Endothelial cell of umbilical vein (primary cell): ENCODE results near the gene FBXO3. TPM values are rescaled to one million over a fixed set of nuclear protein-coding genes. Genes with fewer than 3 reads are reported as not detected.

Source experiments
- BruUV-seq: library from RNA; stranded (reverse); fragments of 400-500 nt; replicated peaks from 2 replicates; lab custom pipeline; 2021; lab: Mats Ljungman, UMichigan
- CTCF ChIA-PET: fragments of 300-600, 350-600 bp; sonication (Branson Sonifier 250); formaldehyde crosslinking; loops from one replicate; lab custom pipeline; 2021; ENCODE audit warnings: antibody characterized with exemption, inconsistent platforms; lab: Charles Lee
- POLR2A ChIA-PET: fragments of 300-600, 350-600 bp; sonication (Branson Sonifier 250); formaldehyde crosslinking; loops from one replicate; lab custom pipeline; 2021; ENCODE audit warnings: antibody characterized with exemption, inconsistent platforms; lab: Charles Lee
- DNase-seq: peaks from one replicate; pipeline ENCODE4 v3.0.0-alpha.2; 2011; ENCODE audit warnings: low read depth, low spot score
- FAIRE-seq: peaks from 2 replicates; lab custom pipeline; 2011; peaks lifted over from hg19 to GRCh38; lab: Jason Lieb, UNC
- H2AFZ ChIP-seq: 2 replicates; pipeline ENCODE4 v1.6.0; 2012; ENCODE audit warnings: low read depth, low read length, control low read depth, inconsistent platforms
- H3K27ac ChIP-seq: 2 replicates; pipeline ENCODE4 v1.5.1; 2011; ENCODE audit warnings: low read depth, mild to moderate bottlenecking, control low read depth, low read length, moderate library complexity; ENCODE audit not compliant: insufficient read depth
- H3K27me3 ChIP-seq, 2 experiments: 2 replicates each; pipeline versions ENCODE4 v1.6.0 to v1.6.1; 2011; ENCODE audit warnings: low read length in 2 of 2, mixed read lengths in 1 of 2; ENCODE audit not compliant: control insufficient read depth in 2 of 2, insufficient read depth in 2 of 2
- H3K36me3 ChIP-seq, 2 experiments: 2 replicates in 1 of 2; 3 replicates in 1 of 2; pipeline ENCODE4 v1.5.1; 2011; ENCODE audit warnings: low read length in 2 of 2, mild to moderate bottlenecking in 1 of 2, moderate library complexity in 1 of 2; ENCODE audit not compliant: control insufficient read depth in 2 of 2, insufficient read depth in 2 of 2; ENCODE audit errors: extremely low read depth in 1 of 2
- H3K4me1 ChIP-seq: 3 replicates; pipeline ENCODE4 v1.5.1; 2011; ENCODE audit warnings: mild to moderate bottlenecking, low read length; ENCODE audit not compliant: control insufficient read depth, insufficient read depth; ENCODE audit errors: extremely low read depth
- H3K4me2 ChIP-seq: 2 replicates; pipeline ENCODE4 v1.6.1; 2011; ENCODE audit warnings: low read length, control low read depth, mixed read lengths; ENCODE audit not compliant: insufficient read depth
- H3K4me3 ChIP-seq, 3 experiments: fragments of 200-600 bp in 1 of 3; sonication (generic), shearing (Covaris generic) in 1 of 3; replicated peaks in 1 of 3; 2 replicates each; pipeline ENCODE4 v1.5.1; 2011 to 2016; ENCODE audit warnings: control low read depth in 3 of 3, low read length in 3 of 3, mild to moderate bottlenecking in 2 of 3, inconsistent platforms in 1 of 3, low read depth in 1 of 3, moderate library complexity in 1 of 3; ENCODE audit not compliant: insufficient read depth in 1 of 3
- H3K79me2 ChIP-seq: 2 replicates; pipeline ENCODE4 v1.6.0; 2012; ENCODE audit warnings: low read length, inconsistent platforms; ENCODE audit not compliant: control insufficient read depth, insufficient read depth
- H3K9ac ChIP-seq: replicated peaks from 2 replicates; pipeline ENCODE3; 2011; ENCODE audit warnings: low read length, control low read depth; ENCODE audit not compliant: insufficient read depth; ENCODE audit errors: extremely low read depth
- H3K9me1 ChIP-seq: replicated peaks from 3 replicates; pipeline ENCODE4 v1.6.0; 2011; ENCODE audit warnings: mild to moderate bottlenecking, low read length; ENCODE audit not compliant: control insufficient read depth, insufficient read depth; ENCODE audit errors: extremely low read depth
- H3K9me3 ChIP-seq: replicated peaks from 2 replicates; pipeline ENCODE4 v1.5.1; 2012; ENCODE audit warnings: low read length, inconsistent platforms; ENCODE audit not compliant: control insufficient read depth, insufficient read depth
- H4K20me1 ChIP-seq: replicated peaks from 2 replicates; pipeline ENCODE3; 2011; ENCODE audit warnings: mild to moderate bottlenecking, low read length; ENCODE audit not compliant: control insufficient read depth, insufficient read depth; ENCODE audit errors: extremely low read depth
- CTCF ChIP-seq, 2 donors: IDR thresholded peaks; 1 replicate in 1 of 2; 2 replicates in 1 of 2; pipeline ENCODE4 v1.5.1; 2011; ENCODE audit warnings: low read length in 2 of 2, mild to moderate bottlenecking in 2 of 2, moderate library complexity in 2 of 2, control low read depth in 1 of 2, inconsistent platforms in 1 of 2, low read depth in 1 of 2; ENCODE audit not compliant: insufficient read depth in 1 of 2; ENCODE audit errors: extremely low read depth in 1 of 2
- EZH2 ChIP-seq: IDR thresholded peaks from 2 replicates; pipeline ENCODE4 v1.6.1; 2012; ENCODE audit warnings: borderline replicate concordance, low read depth, mild to moderate bottlenecking, moderate library complexity, low read length, inconsistent platforms; ENCODE audit not compliant: severe bottlenecking
- FOS ChIP-seq: IDR thresholded peaks from 2 replicates; pipeline ENCODE4 v1.6.1; 2011; ENCODE audit warnings: mild to moderate bottlenecking, low read length, moderate library complexity, borderline replicate concordance; ENCODE audit not compliant: insufficient read depth
- GATA2 ChIP-seq: IDR thresholded peaks from 2 replicates; pipeline ENCODE4 v1.7.0; 2011; ENCODE audit warnings: low read depth, mild to moderate bottlenecking, moderate library complexity, mixed read lengths, low read length; ENCODE audit not compliant: insufficient read length, insufficient read depth
- JUN ChIP-seq: IDR thresholded peaks from 2 replicates; pipeline ENCODE4 v1.6.1; 2011; ENCODE audit warnings: borderline replicate concordance, low read depth; ENCODE audit not compliant: insufficient read length, insufficient read depth
- MYC ChIP-seq: IDR thresholded peaks from one replicate; pipeline ENCODE4 v1.6.1; 2011; ENCODE audit warnings: mild to moderate bottlenecking, low read depth, low read length
- POLR2A ChIP-seq: IDR thresholded peaks from 2 replicates; pipeline ENCODE4 v1.6.1; 2012; ENCODE audit warnings: low read depth, mild to moderate bottlenecking, control low read depth, low read length
- POLR2AphosphoS5 ChIP-seq: IDR thresholded peaks from 2 replicates; pipeline ENCODE4 v1.6.1; 2012; ENCODE audit warnings: low read depth, mild to moderate bottlenecking, control low read depth, low read length, moderate library complexity; ENCODE audit not compliant: insufficient read depth
- dilution Hi-C: fragments of 300-500 bp; cut with MboI; formaldehyde crosslinking; loops from one replicate; pipeline ENCODE4 v1.15.0; 2019; ENCODE audit warnings: low sequenced_read_pairs; ENCODE audit not compliant: extremely low pct_ligation_motif_present
- intact Hi-C: fragments of 100-400 bp; cut with micrococcal nuclease; formaldehyde crosslinking; loops from one replicate; pipeline ENCODE4 v1.10.0; 2022
- polyA plus RNA-seq, 4 experiments: library from polyadenylated mRNA; depleted of rRNA in 3 of 4; stranded (reverse) in 3 of 4; unstranded in 1 of 4; fragments of >200 nt; gene quantifications; 2 replicates each; pipeline versions ENCODE4 v1.2.1 to v1.2.3, GENCODE V29; 2011 to 2012; ENCODE audit warnings: missing spikeins in 1 of 4
- total RNA-seq: library from RNA; stranded (reverse); gene quantifications from 2 replicates; pipeline ENCODE4 v1.2.3, GENCODE V29; 2021
- TF ChIP-seq, protein P1 (sequence below): IDR thresholded peaks from 2 replicates; pipeline ENCODE4 v1.6.1; 2011; ENCODE audit not compliant: insufficient read depth, insufficient read length

FBXO3 gene
- total and polyA plus RNA-seq, 2 donors (not counting 3 experiments of a cell fraction or from before 2014, with no cell fraction given): 18.0 to 23.1 TPM

GRCh38 chr11:33779849-33780528 is 5.7 kb upstream of the FBXO3 start:
- no peak overlapping the region for H3K4me3 ChIP-seq
- no peaks in the 10 kb centered on the region for H3K9me1 ChIP-seq
- no peak overlapping the region for H3K4me2 ChIP-seq
- peaks cover 2% of the 10 kb centered on the region for H3K4me1 ChIP-seq
- BruUV-seq: no TSS peak
- no peak overlapping the region for H3K27ac ChIP-seq
- H3K79me2 ChIP-seq: no peaks in the 10 kb centered on the region
- no peaks in the 10 kb centered on the region for H4K20me1 ChIP-seq
- POLR2A ChIA-PET: no interaction called here
- no peak overlapping the region for H3K9ac ChIP-seq
- DNase-seq (no peak), FAIRE-seq (no peak)
- TF ChIP-seq CTCF (IDR thresholded peaks at IDR 0.05; ENCODE audit: extremely low read depth in 1 of 2, insufficient read depth in 1 of 2, low read depth in 1 of 2, low read length in 2 of 2) (no peak), EZH2 (no peak), POLR2AphosphoS5 (no peak), JUN (no peak), POLR2A (no peak), FOS (no peak), GATA2 (no peak), MYC (no peak)
- TF ChIP-seq, protein P1, sequence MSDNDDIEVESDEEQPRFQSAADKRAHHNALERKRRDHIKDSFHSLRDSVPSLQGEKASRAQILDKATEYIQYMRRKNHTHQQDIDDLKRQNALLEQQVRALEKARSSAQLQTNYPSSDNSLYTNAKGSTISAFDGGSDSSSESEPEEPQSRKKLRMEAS: no peak
- peaks cover 47 to 67% of the 10 kb centered on the region in 2 experiments for H3K27me3 ChIP-seq
- H3K36me3 ChIP-seq: no peaks in the 10 kb centered on the region
- dilution Hi-C loops (no loop called here), intact Hi-C loops (no loop called here)
- no peak overlapping the region for H2AFZ ChIP-seq
- CTCF ChIA-PET: interaction anchor here (0.7 to 1.2 kb wide), 2 partner anchors 14 to 38 kb away, joined by 3 read pairs; no protein-coding TSS in a partner anchor
- no peaks in the 10 kb centered on the region for H3K9me3 ChIP-seq
